GM18858 (cell line): ENCODE results near the gene MLH1.

Experiments used
- ATAC-seq: cut with Tn5 transposase; IDR thresholded peaks from one replicate; pipeline ENCODE4 v1.9.1; 2021; ENCODE audit not compliant: unreplicated experiment

Gene MLH1

GRCh38 chr3:36973139-36973538, 20.2 kb upstream of the MLH1 start:
- no peak for ATAC-seq

- ATAC-seq: no peak
These were observed 12.3 kb upstream of the MLH1 start for GRCh38 chr3:36981006-36981405.

GRCh38 chr3:36988356-36988755, 5.0 kb upstream of the MLH1 start:
- no peak for ATAC-seq

- ATAC-seq: no peak
These were observed 4.3 kb upstream of the MLH1 start for GRCh38 chr3:36989005-36989404.

GRCh38 chr3:36989568-36989967, 3.8 kb upstream of the MLH1 start:
- no peak for ATAC-seq

- no peak for ATAC-seq
These were observed 2.2 kb upstream of the MLH1 start for GRCh38 chr3:36991147-36991546.

- ATAC-seq: no peak
These were observed 1.2 kb upstream of the MLH1 start for GRCh38 chr3:36991923-36992805.

- ATAC-seq: peak; percentile 14
These were observed 452 bp upstream of the MLH1 start, which contains the start of gene EPM2AIP1 for GRCh38 chr3:36992806-36993325. TSS of gene EPM2AIP1 (minus strand) at chr3:36993131. CDS start at chr3:36993077, 54 bp downstream.

GRCh38 chr3:37014620-37015019, 21.3 kb downstream of the MLH1 start:
- ATAC-seq: no peak

GRCh38 chr3:37015642-37016041, 22.3 kb downstream of the MLH1 start:
- no peak for ATAC-seq

- no peak for ATAC-seq
These were observed 23.6 kb downstream of the MLH1 start for GRCh38 chr3:37016903-37017302.

- no peak for ATAC-seq
These were observed 24.4 kb downstream of the MLH1 start for GRCh38 chr3:37017683-37018082.

- no peak for ATAC-seq
These were observed 30.8 kb downstream of the MLH1 start for GRCh38 chr3:37024092-37024491.

- peak; percentile 78 for ATAC-seq
These were observed 31.6 kb downstream of the MLH1 start for GRCh38 chr3:37024820-37025405.

- ATAC-seq: no peak
These were observed 32.4 kb downstream of the MLH1 start for GRCh38 chr3:37025561-37026335.

- no peak for ATAC-seq
These were observed 33.5 kb downstream of the MLH1 start for GRCh38 chr3:37026851-37027250.

- ATAC-seq: no peak
These were observed 35.0 kb downstream of the MLH1 start for GRCh38 chr3:37028329-37028728.

- no peak for ATAC-seq
These were observed 35.8 kb downstream of the MLH1 start for GRCh38 chr3:37029111-37029510.

GRCh38 chr3:37029516-37030163, 36.3 kb downstream of the MLH1 start:
- ATAC-seq: no peak

GRCh38 chr3:37030588-37030987, 37.3 kb downstream of the MLH1 start:
- ATAC-seq: no peak
